H9 (cell line): ENCODE data around the gene GBP4. TPM values are rescaled to one million over a fixed set of nuclear protein-coding genes. Genes with fewer than 3 reads are reported as not detected.

Experiments
- DNase-seq: peaks from one replicate; pipeline ENCODE4 v3.0.0-alpha.2; 2017
- H2AFZ ChIP-seq: one replicate; pipeline ENCODE4 v1.6.1; 2013; ENCODE audit warnings: mild to moderate bottlenecking, low read length, control low read depth, moderate library complexity
- H2AK5ac ChIP-seq: 2 replicates; pipeline ENCODE4 v1.6.1; 2013; ENCODE audit warnings: low read length, control low read depth, mixed read lengths; ENCODE audit not compliant: insufficient read length
- H2BK120ac ChIP-seq: one replicate; pipeline ENCODE4 v1.6.1; 2013; ENCODE audit warnings: low read depth, mild to moderate bottlenecking, low read length, control low read depth, inconsistent platforms; ENCODE audit not compliant: poor library complexity, severe bottlenecking
- H2BK12ac ChIP-seq: 2 replicates; pipeline ENCODE4 v1.6.1; 2013; ENCODE audit warnings: low read length, control low read depth, mixed read lengths, low read depth; ENCODE audit not compliant: insufficient read length
- H2BK15ac ChIP-seq: 2 replicates; pipeline ENCODE4 v1.6.1; 2013; ENCODE audit warnings: low read depth, low read length, control low read depth
- H2BK20ac ChIP-seq: one replicate; pipeline ENCODE4 v1.6.1; 2013; ENCODE audit warnings: low read depth, mild to moderate bottlenecking, low read length, control low read depth, inconsistent platforms; ENCODE audit not compliant: poor library complexity, severe bottlenecking
- H2BK5ac ChIP-seq: 2 replicates; pipeline ENCODE4 v1.6.1; 2013; ENCODE audit warnings: low read length, control low read depth, mixed read lengths; ENCODE audit not compliant: insufficient read length
- H3K14ac ChIP-seq: 2 replicates; pipeline ENCODE4 v1.6.1; 2013; ENCODE audit warnings: low read length, control low read depth; ENCODE audit not compliant: insufficient read depth
- H3K18ac ChIP-seq: 2 replicates; pipeline ENCODE4 v1.6.1; 2013; ENCODE audit warnings: low read depth, mild to moderate bottlenecking, mixed read lengths, low read length, control low read depth; ENCODE audit not compliant: insufficient read length
- H3K23ac ChIP-seq: 2 replicates; pipeline ENCODE4 v1.6.1; 2013; ENCODE audit warnings: low read length, control low read depth, mixed read lengths, low read depth; ENCODE audit not compliant: insufficient read length
- H3K23me2 ChIP-seq: 2 replicates; pipeline ENCODE4 v1.6.1; 2013; ENCODE audit warnings: low read depth, mild to moderate bottlenecking, mixed read lengths, low read length, control low read depth; ENCODE audit not compliant: insufficient read length, poor library complexity, severe bottlenecking
- H3K27ac ChIP-seq: 2 replicates; pipeline ENCODE4 v1.5.1; 2013; ENCODE audit warnings: low read length, control low read depth, mixed read lengths, low read depth; ENCODE audit not compliant: insufficient read length
- H3K27me3 ChIP-seq: 2 replicates; pipeline ENCODE4 v1.6.1; 2013; ENCODE audit warnings: low read length, control low read depth, inconsistent platforms; ENCODE audit not compliant: insufficient read depth
- H3K4ac ChIP-seq: 2 replicates; pipeline ENCODE4 v1.6.1; 2013; ENCODE audit warnings: low read depth, mild to moderate bottlenecking, control low read depth, inconsistent platforms, low read length, moderate library complexity
- H3K4me1 ChIP-seq: 2 replicates; pipeline ENCODE4 v1.6.1; 2013; ENCODE audit warnings: low read length, control low read depth, inconsistent platforms; ENCODE audit not compliant: insufficient read depth
- H3K4me2 ChIP-seq: 2 replicates; pipeline ENCODE4 v1.6.1; 2013; ENCODE audit warnings: low read length, control low read depth, mixed read lengths; ENCODE audit not compliant: insufficient read length, insufficient read depth
- H3K56ac ChIP-seq: 2 replicates; pipeline ENCODE4 v1.6.1; 2013; ENCODE audit warnings: low read depth, mild to moderate bottlenecking, mixed read lengths, low read length, control low read depth; ENCODE audit not compliant: insufficient read length
- H3K79me1 ChIP-seq: 2 replicates; pipeline ENCODE4 v1.6.1; 2013; ENCODE audit warnings: low read depth, mild to moderate bottlenecking, moderate library complexity, low read length, control low read depth, inconsistent platforms; ENCODE audit not compliant: insufficient read depth, poor library complexity, severe bottlenecking
- H3K79me2 ChIP-seq: 2 replicates; pipeline ENCODE4 v1.6.1; 2013; ENCODE audit warnings: low read length, control low read depth, inconsistent platforms; ENCODE audit not compliant: insufficient read depth
- H3K9ac ChIP-seq: 2 replicates; pipeline ENCODE4 v1.6.1; 2013; ENCODE audit warnings: low read length, control low read depth, mixed read lengths; ENCODE audit not compliant: insufficient read length; ENCODE audit errors: extremely low read depth
- H3K9me3 ChIP-seq: one replicate; pipeline ENCODE4 v1.6.1; 2013; ENCODE audit warnings: low read depth, low read length, inconsistent platforms; ENCODE audit not compliant: control insufficient read depth
- H3T11ph ChIP-seq: one replicate; pipeline ENCODE4 v1.6.1; 2013; ENCODE audit warnings: mild to moderate bottlenecking, low read length, control low read depth, inconsistent platforms
- H4K20me1 ChIP-seq: one replicate; pipeline ENCODE4 v1.6.1; 2013; ENCODE audit not compliant: control insufficient read depth, insufficient read length, insufficient read depth
- H4K5ac ChIP-seq: 2 replicates; pipeline ENCODE4 v1.6.1; 2013; ENCODE audit warnings: low read depth, mild to moderate bottlenecking, mixed read lengths, low read length, control low read depth; ENCODE audit not compliant: insufficient read length
- H4K8ac ChIP-seq: replicated peaks from 2 replicates; pipeline ENCODE4 v1.6.1; 2013; ENCODE audit warnings: low read length, control low read depth, mixed read lengths, low read depth; ENCODE audit not compliant: insufficient read length
- H4K91ac ChIP-seq: 2 replicates; pipeline ENCODE4 v1.6.1; 2013; ENCODE audit warnings: low read depth, mild to moderate bottlenecking, moderate library complexity, mixed read lengths, low read length, control low read depth; ENCODE audit not compliant: insufficient read length
- H3K27ac Mint-ChIP-seq, 3 experiments: 2 replicates in 2 of 3; 3 replicates in 1 of 3; pipeline ENCODE4 v1.8.0; 2020 to 2021; ENCODE audit warnings: mixed read lengths in 3 of 3, mild to moderate bottlenecking in 1 of 3, moderate library complexity in 1 of 3
- H3K27me3 Mint-ChIP-seq: 2 replicates; pipeline ENCODE4 v1.8.0; 2021; ENCODE audit warnings: low read depth, mild to moderate bottlenecking, moderate library complexity, mixed read lengths
- H3K36me3 Mint-ChIP-seq, 3 experiments: 2 replicates in 2 of 3; 3 replicates in 1 of 3; pipeline ENCODE4 v1.8.0; 2020 to 2021; ENCODE audit warnings: low read depth in 3 of 3, mixed read lengths in 3 of 3; ENCODE audit not compliant: insufficient read depth in 1 of 3
- H3K4me1 Mint-ChIP-seq, 2 experiments: 2 replicates each; pipeline ENCODE4 v1.8.0; 2020; ENCODE audit warnings: mixed read lengths in 2 of 2
- H3K4me3 Mint-ChIP-seq, 2 experiments: 2 replicates in 1 of 2; 3 replicates in 1 of 2; pipeline ENCODE4 v1.8.0; 2020 to 2021; ENCODE audit warnings: mild to moderate bottlenecking in 2 of 2, mixed read lengths in 2 of 2, moderate library complexity in 1 of 2
- H3K9me3 Mint-ChIP-seq, 2 experiments: 2 replicates in 1 of 2; 3 replicates in 1 of 2; pipeline ENCODE4 v1.8.0; 2020; ENCODE audit warnings: mild to moderate bottlenecking in 2 of 2, mixed read lengths in 2 of 2, moderate library complexity in 1 of 2
- CTCF ChIP-seq: fragments of 200-600 bp; sonication (generic); conservative IDR thresholded peaks from 3 replicates; pipeline ENCODE4 v1.8.0; 2021; ENCODE audit warnings: antibody characterized with exemption, mild to moderate bottlenecking
- WGBS: extraction: QIAGEN DNeasy Blood & Tissue Kit; methylation state at CpG from one replicate; pipeline ENCODE4 v1.1.7; 2013; ENCODE audit warnings: missing lambda C conversion rate, low lambda C conversion rate, mixed read lengths; ENCODE audit not compliant: insufficient read length; ENCODE audit errors: extremely low coverage; 5-methylcytosine and 5-hydroxymethylcytosine counted together
- total RNA-seq: library from RNA; stranded (reverse); gene quantifications from 2 replicates; pipeline ENCODE4 v1.2.1, GENCODE V29; 2021

GBP4 gene
- total RNA-seq, 1 experiment from 2014 or later, result not detected

GRCh38 chr1:89167590-89168230 lies 31.0 kb downstream of the GBP4 start:
- Mint-ChIP-seq H3K27me3 (no peaks in the 10 kb centered on the region; the same call in 1 of the 2 replicates), H3K4me3 (no peak overlapping the region), H3K36me3 (no peaks in the 10 kb centered on the region), H3K4me1 (no peaks in the 10 kb centered on the region), H3K9me3 (no peaks in the 10 kb centered on the region), H3K27ac (no peak overlapping the region)
- Histone ChIP-seq H2AK5ac (no peak overlapping the region), H3K27ac (no peak overlapping the region), H2BK12ac (no peak overlapping the region), H4K8ac (no peak overlapping the region), H2BK20ac (no peak overlapping the region), H2BK5ac (no peak overlapping the region), H3K79me2 (no peaks in the 10 kb centered on the region), H3K4ac (no peak overlapping the region), H3K56ac (no peak overlapping the region), H2BK15ac (no peak overlapping the region), H4K91ac (no peak overlapping the region), H3K4me1 (no peaks in the 10 kb centered on the region), H3K9ac (no peak overlapping the region), H4K20me1 (no peaks in the 10 kb centered on the region), H3K4me2 (no peak overlapping the region), H3K9me3 (no peaks in the 10 kb centered on the region), H4K5ac (no peak overlapping the region), H3K27me3 (no peaks in the 10 kb centered on the region), H3K79me1 (no peaks in the 10 kb centered on the region), H3K23ac (no peak overlapping the region), H2BK120ac (no peak overlapping the region), H3K23me2 (no peaks in the 10 kb centered on the region), H3K18ac (no peak overlapping the region), H3T11ph (no peak overlapping the region), H2AFZ (no peak overlapping the region), H3K14ac (no peak overlapping the region)
- no peak for DNase-seq
- no CpG with 5 or more reads among the region's 2 CpGs for WGBS
- TF ChIP-seq CTCF, result no peak
